Fibroblast of villous mesenchyme (primary cell): Measurements from ENCODE around the gene RUNX1. TPM values are rescaled to one million over a fixed set of nuclear protein-coding genes. Genes with fewer than 3 reads are reported as not detected.

Experiments used
- DNase-seq: peaks from one replicate; pipeline ENCODE4 v3.0.0-alpha.2; 2010; ENCODE audit warnings: low read depth
- H3K4me3 ChIP-seq: 2 replicates; pipeline ENCODE4 v1.5.1; 2011; ENCODE audit warnings: low read depth, mild to moderate bottlenecking, low read length
- CTCF ChIP-seq: IDR thresholded peaks from 2 replicates; pipeline ENCODE4 v1.5.1; 2012; ENCODE audit warnings: low read depth, mild to moderate bottlenecking, low read length; ENCODE audit not compliant: insufficient read depth
- total RNA-seq: library from RNA; depleted of rRNA; stranded (reverse); fragments of >200 nt; gene quantifications from 2 replicates; pipeline ENCODE4 v1.2.3, GENCODE V29; 2012

Gene RUNX1
- total RNA-seq, 1 donor, result 21.6 TPM

GRCh38 chr21:35077975-35078374, 28.9 kb upstream of the RUNX1 start:
- no peak for TF ChIP-seq CTCF
- no peak overlapping the region for H3K4me3 ChIP-seq
- no peak for DNase-seq

GRCh38 chr21:35077466-35077865, 28.4 kb upstream of the RUNX1 start:
- no peak overlapping the region for H3K4me3 ChIP-seq
- DNase-seq, result no peak
- TF ChIP-seq CTCF, result no peak

GRCh38 chr21:35075546-35075945, 26.4 kb upstream of the RUNX1 start:
- H3K4me3 ChIP-seq, result no peak overlapping the region
- DNase-seq, result peak; percentile 88

GRCh38 chr21:35072960-35073359, 23.9 kb upstream of the RUNX1 start:
- DNase-seq, result peak; percentile 81
- no peak overlapping the region for H3K4me3 ChIP-seq
- TF ChIP-seq CTCF, result no peak

More at GRCh38 chr21:35075546-35075945, 26.4 kb upstream of the RUNX1 start:
- no peak for TF ChIP-seq CTCF

- TF ChIP-seq CTCF, result no peak
- no peak overlapping the region for H3K4me3 ChIP-seq
Measured at GRCh38 chr21:35072557-35072956, 23.5 kb upstream of the RUNX1 start.

GRCh38 chr21:35071347-35071746, 22.2 kb upstream of the RUNX1 start:
- DNase-seq, result no peak
- TF ChIP-seq CTCF, result no peak

More at GRCh38 chr21:35072557-35072956, 23.5 kb upstream of the RUNX1 start:
- no peak for DNase-seq

GRCh38 chr21:35070436-35070835, 21.3 kb upstream of the RUNX1 start:
- no peak for DNase-seq
- no peak for TF ChIP-seq CTCF
- H3K4me3 ChIP-seq, result no peak overlapping the region

More at GRCh38 chr21:35071347-35071746, 22.2 kb upstream of the RUNX1 start:
- no peak overlapping the region for H3K4me3 ChIP-seq
